GM12878 (cell line): ENCODE measurements around the gene SLC6A17. TPM values are rescaled to one million over a fixed set of nuclear protein-coding genes. Genes with fewer than 3 reads are reported as not detected.

Experiments
- ATAC-seq: fragments of 200-7000 bp; cut with Tn5 transposase; 3 replicates; pipeline ENCODE4 v1.9.1; 2020; ENCODE audit warnings: mild to moderate bottlenecking, moderate library complexity
- BruUV-seq: library from RNA; stranded (reverse); fragments of 400-500 nt; replicated peaks from 2 replicates; lab custom pipeline; 2021; lab: Mats Ljungman, UMichigan
- CTCF ChIA-PET: fragments of 300-600 bp; sonication (Branson Sonifier 250); formaldehyde crosslinking; extraction: SDS; loops from one replicate; lab custom pipeline; 2021; ENCODE audit warnings: inconsistent platforms; lab: Yijun Ruan, JAX
- POLR2A ChIA-PET: fragments of 350-600 bp; formaldehyde crosslinking; extraction: SDS; loops from one replicate; lab custom pipeline; 2021; ENCODE audit warnings: inconsistent platforms; lab: Charles Lee
- RAD21 ChIA-PET: fragments of 300-600 bp; sonication (Branson Sonifier 250); formaldehyde crosslinking; loops from one replicate; lab custom pipeline; 2023; ENCODE audit warnings: antibody characterized with exemption; ENCODE audit not compliant: unreplicated experiment; lab: Charles Lee
- SMC1A ChIA-PET: fragments of 300-600 bp; sonication (Branson Sonifier 250); formaldehyde crosslinking; loops from one replicate; lab custom pipeline; 2023; ENCODE audit not compliant: unreplicated experiment, uncharacterized antibody; lab: Charles Lee
- DNase-seq: peaks from one replicate; pipeline ENCODE4 v3.0.0-alpha.2; 2011; ENCODE audit warnings: low read depth, low spot score
- FAIRE-seq: peaks from 3 replicates; lab custom pipeline; 2011; peaks lifted over from hg19 to GRCh38; lab: Jason Lieb, UNC
- H2AFZ ChIP-seq: 2 replicates; pipeline ENCODE4 v1.6.0; 2011; ENCODE audit warnings: low read depth, low read length, control low read depth; ENCODE audit not compliant: control insufficient read depth
- H3K27ac ChIP-seq: 2 replicates; pipeline ENCODE4 v1.5.1; 2011; ENCODE audit warnings: control low read depth; ENCODE audit not compliant: control insufficient read depth, insufficient read depth
- H3K27me3 ChIP-seq, 2 experiments: replicated peaks in 1 of 2; 2 replicates each; pipeline versions ENCODE4 v1.6.0 to v1.6.1; 2011; ENCODE audit warnings: low read length in 1 of 2; ENCODE audit not compliant: control insufficient read depth in 2 of 2, insufficient read depth in 2 of 2
- H3K36me3 ChIP-seq, 2 experiments: 2 replicates each; pipeline ENCODE4 v1.5.1; 2011; ENCODE audit warnings: low read length in 1 of 2; ENCODE audit not compliant: control insufficient read depth in 2 of 2, insufficient read depth in 2 of 2
- H3K4me1 ChIP-seq: 2 replicates; pipeline ENCODE4 v1.6.1; 2011; ENCODE audit warnings: mild to moderate bottlenecking, low read length, moderate library complexity, mixed read lengths; ENCODE audit not compliant: control insufficient read depth, insufficient read depth
- H3K4me2 ChIP-seq: 2 replicates; pipeline ENCODE4 v1.6.0; 2011; ENCODE audit warnings: control low read depth; ENCODE audit not compliant: control insufficient read depth, insufficient read depth
- H3K4me3 ChIP-seq: fragments of 200-600 bp; sonication (generic); 2 replicates; pipeline ENCODE4 v1.5.1; 2016
- H3K79me2 ChIP-seq: 2 replicates; pipeline ENCODE4 v1.6.0; 2011; ENCODE audit warnings: low read length; ENCODE audit not compliant: control insufficient read depth, insufficient read depth
- H3K9ac ChIP-seq: 2 replicates; pipeline ENCODE4 v1.8.0; 2011; ENCODE audit warnings: low read length, control low read depth, mixed read lengths; ENCODE audit not compliant: control insufficient read depth, insufficient read depth
- H3K9me3 ChIP-seq: replicated peaks from 3 replicates; pipeline ENCODE4 v1.5.1; 2011; ENCODE audit warnings: mild to moderate bottlenecking, low read length; ENCODE audit not compliant: control insufficient read depth, insufficient read depth
- H4K20me1 ChIP-seq: 2 replicates; pipeline ENCODE4 v1.6.0; 2011; ENCODE audit not compliant: control insufficient read depth, insufficient read depth
- HDAC2 ChIP-seq: fragments of 200-600 bp; sonication (generic); IDR thresholded peaks from 2 replicates; pipeline ENCODE4 v1.6.1; 2017
- NBN ChIP-seq: fragments of 450-650 bp; IDR thresholded peaks from 2 replicates; pipeline ENCODE4 v1.6.1; 2016
- NFXL1 ChIP-seq: fragments of 450-650 bp; IDR thresholded peaks from 2 replicates; pipeline ENCODE4 v1.6.1; 2017; ENCODE audit warnings: antibody characterized with exemption, mild to moderate bottlenecking, borderline replicate concordance
- POLR2AphosphoS2 ChIP-seq: IDR thresholded peaks from 2 replicates; pipeline ENCODE4 v1.6.1; 2011; ENCODE audit warnings: low read depth, mild to moderate bottlenecking, low read length, improper control_type of control experiment, moderate library complexity
- RB1 ChIP-seq: fragments of 450-650 bp; formaldehyde crosslinking; IDR thresholded peaks from 2 replicates; pipeline ENCODE4 v1.6.1; 2017; ENCODE audit warnings: mild to moderate bottlenecking, borderline replicate concordance
- SIN3A ChIP-seq: IDR thresholded peaks from 2 replicates; pipeline ENCODE4 v1.6.1; 2012; ENCODE audit warnings: low read depth, low read length, improper control_type of control experiment
- STAT1 ChIP-seq: fragments of 450-650 bp; conservative IDR thresholded peaks from 2 replicates; pipeline ENCODE4 v1.6.1; 2014; ENCODE audit warnings: antibody characterized with exemption, mild to moderate bottlenecking
- WRNIP1 ChIP-seq: IDR thresholded peaks from 2 replicates; pipeline ENCODE4 v1.6.1; 2011; ENCODE audit warnings: low read depth, low read length, improper control_type of control experiment, borderline replicate concordance
- WGBS: methylation state at CpG from one replicate; pipeline ENCODE4 v1.1.6; 2016; ENCODE audit warnings: low lambda C conversion rate; ENCODE audit not compliant: insufficient replicate concordance, insufficient coverage; ENCODE audit errors: missing lambda C conversion rate; 5-methylcytosine and 5-hydroxymethylcytosine counted together
- in situ Hi-C: fragments of 300-500 bp; cut with MboI; formaldehyde crosslinking; loops from 9 replicates; pipeline ENCODE4 v1.14.3; 2018; ENCODE audit warnings: mixed read lengths
- intact Hi-C: fragments of 100-400 bp; cut with micrococcal nuclease; formaldehyde crosslinking; loops from one replicate; pipeline ENCODE4 v1.14.2; 2022; ENCODE audit not compliant: unreplicated experiment
- polyA plus RNA-seq, 11 experiments: library from polyadenylated mRNA; depleted of rRNA in 4 of 11; unstranded in 6 of 11; stranded (reverse) in 5 of 11; fragments of >200 nt; fragmentation: Nextera tagmentation in 4 of 11; fragmentation: Illumina TruSeq in 1 of 11; extraction: Ambion mirVana in 4 of 11; extraction: Trizol in 1 of 11; gene quantifications; 1 replicate in 1 of 11; 2 replicates in 10 of 11; pipeline versions ENCODE4 v1.2.1 to v1.2.3, GENCODE V29; 2011 to 2016; ENCODE audit warnings: inconsistent platforms in 2 of 11, missing spikeins in 2 of 11, low read depth in 1 of 11
- total RNA-seq, 4 experiments: library from RNA; depleted of rRNA in 3 of 4; stranded (reverse); fragments of >200 nt in 3 of 4; fragmentation: Illumina TruSeq in 1 of 4; extraction: Trizol in 1 of 4; gene quantifications; 2 replicates each; pipeline versions ENCODE4 v1.2.1 to v1.2.3, GENCODE V29; 2013 to 2021
- TF ChIP-seq, protein P1 (sequence below): fragments of 450-650 bp; IDR thresholded peaks from 2 replicates; pipeline ENCODE4 v1.6.1; 2018; ENCODE audit warnings: mild to moderate bottlenecking, low read depth, moderate library complexity; ENCODE audit not compliant: partially characterized antibody
- TF ChIP-seq, protein P2 (sequence below): fragments of 450-650 bp; IDR thresholded peaks from 2 replicates; pipeline ENCODE4 v1.6.1; 2017; ENCODE audit warnings: mild to moderate bottlenecking, moderate library complexity
- TF ChIP-seq, protein P3 (sequence below): fragments of 150-350 bp; IDR thresholded peaks from 2 replicates; pipeline ENCODE4 v1.6.1; 2016; ENCODE audit warnings: low read depth, low read length

The SLC6A17 gene
- total and polyA plus RNA-seq, 10 of the 15 experiments (the other 5 are each of a cell fraction or from before 2014, with no cell fraction given): not detected

DNA sequence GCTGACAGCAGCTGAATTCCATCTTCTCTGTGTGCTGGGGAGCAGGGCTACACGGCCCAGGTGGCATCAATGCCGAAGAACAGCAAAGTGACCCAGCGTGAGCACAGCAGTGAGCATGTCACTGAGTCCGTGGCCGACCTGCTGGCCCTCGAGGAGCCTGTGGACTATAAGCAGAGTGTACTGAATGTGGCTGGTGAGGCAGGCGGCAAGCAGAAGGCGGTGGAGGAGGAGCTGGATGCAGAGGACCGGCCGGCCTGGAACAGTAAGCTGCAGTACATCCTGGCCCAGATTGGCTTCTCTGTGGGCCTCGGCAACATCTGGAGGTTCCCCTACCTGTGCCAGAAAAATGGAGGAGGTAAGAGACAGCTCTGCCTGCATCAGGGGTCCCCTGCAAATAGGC is 16.6 kb downstream of the SLC6A17 start:
- Histone ChIP-seq H3K4me2 (no peak overlapping the region), H3K79me2 (no peaks in the 10 kb centered on the region), H3K4me3 (no peak overlapping the region), H4K20me1 (no peaks in the 10 kb centered on the region), H3K9me3 (no peaks in the 10 kb centered on the region), H3K4me1 (no peaks in the 10 kb centered on the region), H3K27ac (no peak overlapping the region), H3K9ac (no peak overlapping the region), H3K36me3 (no peaks in the 10 kb centered on the region), H2AFZ (no peak overlapping the region), H3K27me3 (peaks cover 0 to 4% of the 10 kb centered on the region in 2 experiments; a peak in 2 of 4 replicates)
- RAD21 ChIA-PET: no interaction called here
- BruUV-seq: no TSS peak
- SMC1A ChIA-PET: no interaction called here
- POLR2A ChIA-PET: no interaction called here
- FAIRE-seq: no peak
- 38% methylated on average over 11 of the region's 11 CpGs for WGBS
- in situ Hi-C loops (no loop called here), intact Hi-C loops (no loop called here)
- DNase-seq: no peak
- ATAC-seq: no peak
- CTCF ChIA-PET: interaction anchor here (0.8 to 1.4 kb wide), 3 partner anchors 30 to 83 kb away, joined by 3 to 5 read pairs (median 3); no protein-coding TSS in a partner anchor
- TF ChIP-seq NBN (no peak), RB1 (no peak), POLR2AphosphoS2 (no peak), NFXL1 (no peak), SIN3A (no peak), STAT1 (no peak), WRNIP1 (no peak), HDAC2 (no peak)
- TF ChIP-seq, protein P1, sequence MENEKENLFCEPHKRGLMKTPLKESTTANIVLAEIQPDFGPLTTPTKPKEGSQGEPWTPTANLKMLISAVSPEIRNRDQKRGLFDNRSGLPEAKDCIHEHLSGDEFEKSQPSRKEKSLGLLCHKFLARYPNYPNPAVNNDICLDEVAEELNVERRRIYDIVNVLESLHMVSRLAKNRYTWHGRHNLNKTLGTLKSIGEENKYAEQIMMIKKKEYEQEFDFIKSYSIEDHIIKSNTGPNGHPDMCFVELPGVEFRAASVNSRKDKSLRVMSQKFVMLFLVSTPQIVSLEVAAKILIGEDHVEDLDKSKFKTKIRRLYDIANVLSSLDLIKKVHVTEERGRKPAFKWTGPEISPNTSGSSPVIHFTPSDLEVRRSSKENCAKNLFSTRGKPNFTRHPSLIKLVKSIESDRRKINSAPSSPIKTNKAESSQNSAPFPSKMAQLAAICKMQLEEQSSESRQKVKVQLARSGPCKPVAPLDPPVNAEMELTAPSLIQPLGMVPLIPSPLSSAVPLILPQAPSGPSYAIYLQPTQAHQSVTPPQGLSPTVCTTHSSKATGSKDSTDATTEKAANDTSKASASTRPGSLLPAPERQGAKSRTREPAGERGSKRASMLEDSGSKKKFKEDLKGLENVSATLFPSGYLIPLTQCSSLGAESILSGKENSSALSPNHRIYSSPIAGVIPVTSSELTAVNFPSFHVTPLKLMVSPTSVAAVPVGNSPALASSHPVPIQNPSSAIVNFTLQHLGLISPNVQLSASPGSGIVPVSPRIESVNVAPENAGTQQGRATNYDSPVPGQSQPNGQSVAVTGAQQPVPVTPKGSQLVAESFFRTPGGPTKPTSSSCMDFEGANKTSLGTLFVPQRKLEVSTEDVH: no peak
- TF ChIP-seq, protein P2, sequence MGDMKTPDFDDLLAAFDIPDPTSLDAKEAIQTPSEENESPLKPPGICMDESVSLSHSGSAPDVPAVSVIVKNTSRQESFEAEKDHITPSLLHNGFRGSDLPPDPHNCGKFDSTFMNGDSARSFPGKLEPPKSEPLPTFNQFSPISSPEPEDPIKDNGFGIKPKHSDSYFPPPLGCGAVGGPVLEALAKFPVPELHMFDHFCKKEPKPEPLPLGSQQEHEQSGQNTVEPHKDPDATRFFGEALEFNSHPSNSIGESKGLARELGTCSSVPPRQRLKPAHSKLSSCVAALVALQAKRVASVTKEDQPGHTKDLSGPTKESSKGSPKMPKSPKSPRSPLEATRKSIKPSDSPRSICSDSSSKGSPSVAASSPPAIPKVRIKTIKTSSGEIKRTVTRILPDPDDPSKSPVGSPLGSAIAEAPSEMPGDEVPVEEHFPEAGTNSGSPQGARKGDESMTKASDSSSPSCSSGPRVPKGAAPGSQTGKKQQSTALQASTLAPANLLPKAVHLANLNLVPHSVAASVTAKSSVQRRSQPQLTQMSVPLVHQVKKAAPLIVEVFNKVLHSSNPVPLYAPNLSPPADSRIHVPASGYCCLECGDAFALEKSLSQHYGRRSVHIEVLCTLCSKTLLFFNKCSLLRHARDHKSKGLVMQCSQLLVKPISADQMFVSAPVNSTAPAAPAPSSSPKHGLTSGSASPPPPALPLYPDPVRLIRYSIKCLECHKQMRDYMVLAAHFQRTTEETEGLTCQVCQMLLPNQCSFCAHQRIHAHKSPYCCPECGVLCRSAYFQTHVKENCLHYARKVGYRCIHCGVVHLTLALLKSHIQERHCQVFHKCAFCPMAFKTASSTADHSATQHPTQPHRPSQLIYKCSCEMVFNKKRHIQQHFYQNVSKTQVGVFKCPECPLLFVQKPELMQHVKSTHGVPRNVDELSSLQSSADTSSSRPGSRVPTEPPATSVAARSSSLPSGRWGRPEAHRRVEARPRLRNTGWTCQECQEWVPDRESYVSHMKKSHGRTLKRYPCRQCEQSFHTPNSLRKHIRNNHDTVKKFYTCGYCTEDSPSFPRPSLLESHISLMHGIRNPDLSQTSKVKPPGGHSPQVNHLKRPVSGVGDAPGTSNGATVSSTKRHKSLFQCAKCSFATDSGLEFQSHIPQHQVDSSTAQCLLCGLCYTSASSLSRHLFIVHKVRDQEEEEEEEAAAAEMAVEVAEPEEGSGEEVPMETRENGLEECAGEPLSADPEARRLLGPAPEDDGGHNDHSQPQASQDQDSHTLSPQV: no peak
- TF ChIP-seq, protein P3, sequence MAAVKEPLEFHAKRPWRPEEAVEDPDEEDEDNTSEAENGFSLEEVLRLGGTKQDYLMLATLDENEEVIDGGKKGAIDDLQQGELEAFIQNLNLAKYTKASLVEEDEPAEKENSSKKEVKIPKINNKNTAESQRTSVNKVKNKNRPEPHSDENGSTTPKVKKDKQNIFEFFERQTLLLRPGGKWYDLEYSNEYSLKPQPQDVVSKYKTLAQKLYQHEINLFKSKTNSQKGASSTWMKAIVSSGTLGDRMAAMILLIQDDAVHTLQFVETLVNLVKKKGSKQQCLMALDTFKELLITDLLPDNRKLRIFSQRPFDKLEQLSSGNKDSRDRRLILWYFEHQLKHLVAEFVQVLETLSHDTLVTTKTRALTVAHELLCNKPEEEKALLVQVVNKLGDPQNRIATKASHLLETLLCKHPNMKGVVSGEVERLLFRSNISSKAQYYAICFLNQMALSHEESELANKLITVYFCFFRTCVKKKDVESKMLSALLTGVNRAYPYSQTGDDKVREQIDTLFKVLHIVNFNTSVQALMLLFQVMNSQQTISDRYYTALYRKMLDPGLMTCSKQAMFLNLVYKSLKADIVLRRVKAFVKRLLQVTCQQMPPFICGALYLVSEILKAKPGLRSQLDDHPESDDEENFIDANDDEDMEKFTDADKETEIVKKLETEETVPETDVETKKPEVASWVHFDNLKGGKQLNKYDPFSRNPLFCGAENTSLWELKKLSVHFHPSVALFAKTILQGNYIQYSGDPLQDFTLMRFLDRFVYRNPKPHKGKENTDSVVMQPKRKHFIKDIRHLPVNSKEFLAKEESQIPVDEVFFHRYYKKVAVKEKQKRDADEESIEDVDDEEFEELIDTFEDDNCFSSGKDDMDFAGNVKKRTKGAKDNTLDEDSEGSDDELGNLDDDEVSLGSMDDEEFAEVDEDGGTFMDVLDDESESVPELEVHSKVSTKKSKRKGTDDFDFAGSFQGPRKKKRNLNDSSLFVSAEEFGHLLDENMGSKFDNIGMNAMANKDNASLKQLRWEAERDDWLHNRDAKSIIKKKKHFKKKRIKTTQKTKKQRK: no peak
